HG03139 (cell line): ENCODE data around the gene SLX4.

Experiments used
- ATAC-seq: cut with Tn5 transposase; IDR thresholded peaks from one replicate; pipeline ENCODE4 v1.9.1; 2021; ENCODE audit not compliant: unreplicated experiment

The SLX4 gene

DNA sequence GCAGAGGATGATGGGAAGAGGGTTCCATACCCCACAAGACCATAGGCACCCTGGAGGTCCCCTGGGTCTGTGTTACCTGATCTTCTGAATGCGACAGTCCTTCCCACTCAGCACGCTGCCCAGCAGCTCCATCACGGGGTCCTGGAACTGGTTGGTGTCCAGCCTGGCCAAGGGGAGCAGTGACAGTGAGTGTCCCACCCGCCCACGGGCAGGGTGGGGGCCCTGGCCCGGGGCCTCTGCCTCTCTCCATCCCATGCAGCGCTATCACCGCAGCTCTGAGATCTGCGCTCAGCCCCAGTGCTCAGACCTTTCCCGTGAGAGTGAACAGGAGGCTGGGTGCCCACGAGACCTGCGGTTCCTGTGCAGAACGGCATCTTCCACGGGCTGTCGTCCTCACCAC is 49.8 kb downstream of the SLX4 start:
- ATAC-seq: no peak

DNA sequence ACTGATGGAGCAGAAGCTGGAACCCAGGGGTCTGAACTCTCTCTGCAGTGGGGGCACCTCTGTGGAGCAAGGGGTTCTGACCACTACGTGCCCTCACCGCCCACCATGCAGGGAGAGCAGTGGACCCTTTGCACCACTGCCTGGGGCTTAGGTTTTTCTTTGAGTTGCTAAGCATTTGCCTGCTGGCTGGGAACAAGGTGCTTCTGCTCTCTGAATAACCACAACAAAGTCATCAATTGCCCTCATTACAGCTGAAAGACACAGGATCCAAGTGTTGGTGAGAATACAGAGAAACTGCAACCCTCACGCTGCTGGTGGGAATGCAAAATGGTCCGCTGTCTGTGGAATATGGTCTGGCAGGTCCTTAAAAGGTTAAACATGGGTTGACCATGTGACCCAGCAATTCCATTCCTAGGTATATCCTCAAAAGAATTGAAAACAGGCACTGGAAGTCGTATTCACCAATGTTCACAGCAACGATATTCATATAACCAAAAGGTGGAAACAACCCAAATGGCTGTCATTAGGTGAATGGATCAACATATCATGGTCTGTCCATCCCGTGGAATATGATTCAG is 57.0 kb downstream of the SLX4 start:
- no peak for ATAC-seq

DNA sequence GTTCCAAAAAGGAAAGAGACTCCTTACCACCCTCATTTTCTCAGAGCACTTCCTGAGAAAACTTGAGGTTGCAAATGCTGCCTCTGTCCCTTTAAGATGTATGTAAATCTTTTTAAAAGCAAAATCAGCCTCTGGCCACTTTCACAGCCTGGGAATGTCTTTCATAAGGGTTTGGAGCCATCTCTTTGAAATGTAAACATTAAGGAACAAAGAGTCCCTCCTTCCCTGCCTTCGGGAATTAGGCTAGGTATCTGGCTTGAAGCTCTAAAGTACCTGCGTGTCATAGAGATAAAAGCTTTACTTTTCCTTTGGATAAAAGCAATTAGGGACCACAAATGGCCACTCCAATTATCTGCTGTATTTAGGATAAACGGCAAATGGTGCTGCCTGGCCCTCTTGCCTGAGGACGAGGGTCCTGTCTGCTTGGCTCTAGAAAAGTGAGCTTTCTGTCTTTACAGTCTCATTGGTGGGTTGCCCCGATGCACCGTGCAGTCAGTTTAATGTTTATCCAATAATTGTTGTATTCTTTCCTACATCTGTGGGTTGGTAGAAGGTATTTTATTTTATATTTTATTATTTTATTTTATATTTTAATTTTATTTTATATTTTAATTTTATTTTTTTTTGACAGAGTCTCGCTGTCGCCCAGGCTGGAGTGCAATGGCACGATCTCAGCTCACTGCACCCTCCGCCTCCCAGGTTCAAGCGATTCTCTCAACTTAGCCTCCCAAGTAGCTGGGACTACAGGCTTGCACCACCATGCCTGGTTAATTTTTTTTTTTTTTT is 58.1 kb downstream of the SLX4 start:
- ATAC-seq: no peak

DNA sequence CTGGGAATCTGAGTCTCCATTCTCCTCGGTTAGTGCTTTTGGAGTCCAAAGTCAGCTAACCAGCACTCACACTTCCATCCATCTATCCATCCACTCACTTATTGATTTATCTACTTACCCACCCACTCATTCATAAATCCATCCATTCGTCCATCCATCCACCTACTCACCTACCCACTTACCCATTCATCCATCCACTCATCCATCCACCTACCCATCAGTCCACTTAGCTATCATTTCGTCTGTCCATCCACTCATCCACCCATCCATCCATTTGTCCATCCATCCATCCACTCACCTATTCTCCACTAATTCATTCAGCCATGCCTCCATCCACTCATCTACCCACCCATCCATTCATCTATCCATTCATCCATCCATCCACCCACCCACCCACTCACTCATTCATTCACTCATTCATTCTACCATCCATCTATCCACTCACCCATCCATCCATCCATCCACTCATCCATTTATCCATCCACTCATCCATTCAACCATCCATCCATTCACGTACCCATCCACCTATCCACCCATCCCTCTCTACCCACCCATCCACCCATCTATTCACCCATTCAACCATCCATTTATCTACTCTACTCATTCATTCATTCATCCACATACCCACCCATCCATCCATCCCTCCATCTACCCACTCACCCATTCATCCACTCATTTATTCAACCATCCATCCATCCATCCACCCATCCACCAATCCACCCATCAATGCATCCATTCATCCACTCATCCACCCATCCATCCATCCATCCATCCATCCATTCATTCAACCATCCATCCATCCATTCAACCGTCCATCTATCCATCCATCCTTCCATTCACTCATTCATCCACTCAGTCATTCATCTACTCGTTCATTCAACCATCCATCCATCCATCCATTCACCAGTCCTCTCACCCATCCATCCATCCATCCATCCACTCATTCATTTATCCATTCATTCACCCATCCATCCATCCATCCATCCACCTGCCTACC is 60.3 kb downstream of the SLX4 start:
- ATAC-seq: no peak

DNA sequence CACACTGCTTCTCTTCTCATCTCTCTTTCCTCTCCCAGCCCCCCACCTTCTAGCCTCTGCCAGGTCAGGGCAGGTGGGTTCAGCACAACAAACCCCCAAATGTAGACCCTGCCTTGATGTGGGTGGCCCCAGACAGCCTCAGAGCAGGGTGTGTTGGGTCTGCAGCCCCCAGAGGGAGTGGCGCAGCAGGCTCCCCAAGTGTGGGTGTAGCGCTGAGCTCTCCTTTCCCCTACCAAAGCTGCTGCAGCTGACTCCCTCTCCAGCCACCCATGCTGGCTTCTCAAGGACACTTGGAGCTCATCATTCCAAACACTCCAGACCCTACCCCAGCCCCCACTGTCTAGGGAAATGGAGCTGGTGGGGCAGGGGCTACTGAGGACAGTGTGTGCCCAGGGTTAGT is 61.5 kb downstream of the SLX4 start:
- no peak for ATAC-seq

DNA sequence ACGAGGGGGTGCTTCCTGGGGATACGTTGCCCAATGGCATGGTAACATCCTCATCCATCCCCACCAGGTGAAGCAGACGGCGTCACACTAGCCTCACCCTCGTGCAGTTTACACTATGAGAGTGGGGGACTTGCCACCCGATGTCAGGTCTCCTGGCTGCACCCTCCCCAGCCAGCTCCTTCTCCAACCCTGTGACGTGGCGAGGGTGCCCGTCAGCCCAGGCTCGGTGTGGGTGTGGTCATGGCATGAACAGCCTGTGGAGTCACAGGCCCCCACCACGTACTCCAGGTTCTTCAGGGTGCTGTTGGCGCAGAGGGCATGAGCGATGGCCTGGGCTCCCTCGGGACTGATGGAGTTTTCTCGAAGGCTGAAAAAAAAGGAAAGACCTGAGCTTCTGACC is 62.5 kb downstream of the SLX4 start:
- ATAC-seq: no peak

DNA sequence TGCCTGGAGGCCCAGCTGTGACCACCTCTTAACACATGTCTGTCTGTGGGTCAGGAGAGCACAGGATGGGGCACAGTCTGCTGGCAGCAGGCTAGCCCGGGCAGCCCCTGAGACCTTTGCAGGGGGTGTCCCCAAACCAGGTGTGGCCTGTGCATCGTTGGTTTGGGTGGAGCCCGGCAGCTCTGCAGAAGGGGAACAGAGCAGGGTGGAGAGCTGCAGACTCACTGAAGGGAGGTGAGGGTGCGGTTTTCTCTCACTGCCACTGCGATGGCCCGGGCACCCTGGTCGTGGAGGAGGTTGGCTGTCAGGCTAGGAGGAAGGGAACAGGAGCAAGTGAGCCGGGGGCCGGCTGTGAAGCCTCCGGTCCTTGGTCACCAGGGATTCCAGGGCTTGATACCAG is 63.0 kb downstream of the SLX4 start:
- ATAC-seq: no peak

DNA sequence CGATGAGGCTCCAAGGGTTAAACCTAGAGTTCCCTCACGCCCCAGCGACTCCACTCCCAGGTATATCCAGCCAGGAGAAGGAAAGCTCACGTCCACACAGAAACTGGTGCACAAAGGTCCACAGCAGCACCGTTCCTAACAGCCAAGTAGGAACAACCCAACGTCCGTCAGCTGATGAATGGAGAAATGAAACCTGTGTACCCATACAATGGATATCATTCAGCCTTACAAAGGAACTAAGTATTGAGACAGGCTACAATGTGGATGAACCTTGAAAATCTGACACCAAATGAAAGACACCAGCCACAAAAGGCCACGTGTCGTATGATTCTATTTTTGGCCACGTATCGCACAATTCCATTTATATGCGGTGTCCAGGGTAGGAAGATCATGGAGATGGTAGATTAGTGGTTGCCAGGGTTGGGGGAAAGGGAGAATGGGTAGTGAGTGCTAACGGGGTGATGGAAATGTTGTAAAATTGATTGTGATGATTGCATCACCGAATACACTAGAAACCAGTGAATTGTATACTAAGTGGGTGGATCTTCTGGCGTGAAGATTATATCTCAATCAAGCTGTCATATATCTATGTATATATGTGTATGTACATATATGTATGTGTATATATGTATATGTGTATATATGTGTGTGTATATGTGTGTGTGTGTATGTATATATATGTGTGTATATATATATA is 64.3 kb downstream of the SLX4 start:
- ATAC-seq: no peak

DNA sequence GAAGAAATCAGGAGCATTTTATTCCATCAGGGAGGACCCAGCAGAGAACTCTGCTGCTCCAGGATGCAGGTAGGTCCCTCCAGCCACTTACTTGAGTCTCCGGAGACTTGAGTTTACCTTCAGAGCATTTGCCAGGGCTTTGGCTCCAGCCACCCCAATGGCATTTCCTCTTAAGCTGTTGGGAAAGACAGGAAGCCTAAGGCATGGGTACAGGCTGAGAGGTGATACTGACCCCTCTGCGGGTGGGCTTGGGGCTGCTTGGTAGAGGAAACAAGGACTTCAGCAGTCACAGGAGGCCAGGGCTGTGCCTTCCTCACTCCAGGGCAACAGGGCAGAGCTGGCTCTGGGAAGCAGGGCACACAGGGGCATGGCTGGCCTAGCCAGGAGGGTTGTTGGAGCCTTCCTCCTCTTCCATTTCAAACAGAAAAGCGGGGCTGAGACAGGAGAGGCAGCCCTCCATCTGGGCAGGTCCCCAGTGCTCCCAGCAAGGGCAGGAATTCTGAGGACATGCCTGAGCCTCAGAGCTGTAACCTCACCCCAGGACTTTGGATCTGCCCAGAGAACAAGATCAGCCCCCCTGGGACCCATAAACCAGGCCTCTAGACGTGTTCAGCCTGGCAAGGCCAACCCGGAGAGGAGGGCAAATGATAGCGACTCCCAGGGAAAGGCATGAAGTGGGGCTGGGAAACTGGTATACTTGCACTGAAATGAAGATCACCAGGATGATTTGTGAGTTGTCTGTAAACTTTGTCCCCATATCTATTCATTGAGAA is 68.6 kb downstream of the SLX4 start:
- ATAC-seq: no peak

DNA sequence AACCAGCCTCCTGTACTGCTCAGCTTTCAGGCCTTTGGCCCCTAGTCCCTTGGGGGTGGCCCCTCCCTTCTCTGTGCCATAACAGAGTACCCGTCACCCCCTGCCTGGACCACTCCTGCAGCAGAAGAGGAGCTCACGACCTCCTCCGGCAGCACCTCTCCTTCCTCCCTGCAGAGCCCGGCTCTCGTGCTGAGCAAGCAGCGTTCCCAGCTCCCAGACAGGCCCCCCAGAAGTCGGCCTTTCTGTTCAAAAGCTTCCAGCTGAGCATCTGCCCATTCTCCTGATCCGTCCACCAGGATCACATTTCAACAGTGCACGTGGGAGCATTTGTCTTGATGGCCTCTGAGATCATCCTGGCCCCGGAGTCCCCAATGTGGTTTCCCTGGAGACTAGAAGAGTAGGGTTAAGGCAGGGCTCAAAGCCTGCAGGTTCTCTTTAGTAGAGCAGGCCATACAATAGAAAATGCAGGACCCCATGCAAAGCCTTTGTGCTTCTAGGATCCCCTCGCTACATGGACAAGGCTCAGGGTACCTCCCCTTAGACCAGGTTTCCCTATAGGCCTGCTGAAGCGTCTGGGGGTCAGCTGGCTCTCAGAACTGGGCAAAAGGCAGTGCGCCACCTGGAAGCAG is 69.8 kb downstream of the SLX4 start:
- no peak for ATAC-seq

DNA sequence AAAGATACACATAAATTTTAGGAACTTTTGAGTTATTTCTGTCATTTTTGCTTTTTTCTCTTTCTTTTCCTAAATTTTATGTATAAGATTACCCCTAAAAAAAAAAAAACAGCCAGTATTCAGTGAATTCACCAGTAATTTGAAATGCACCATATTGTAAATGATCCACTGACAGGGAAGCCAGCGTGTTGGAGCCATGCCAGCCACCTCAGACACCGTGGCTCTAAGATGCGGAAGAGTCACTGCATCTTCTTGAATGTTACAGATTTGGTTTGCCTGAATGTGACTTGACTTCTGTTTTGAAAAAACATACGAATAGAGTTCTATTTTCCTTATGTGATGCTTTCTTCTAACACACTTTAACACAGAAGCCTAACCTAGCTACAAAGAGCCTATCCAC is 73.2 kb downstream of the SLX4 start:
- no peak for ATAC-seq

DNA sequence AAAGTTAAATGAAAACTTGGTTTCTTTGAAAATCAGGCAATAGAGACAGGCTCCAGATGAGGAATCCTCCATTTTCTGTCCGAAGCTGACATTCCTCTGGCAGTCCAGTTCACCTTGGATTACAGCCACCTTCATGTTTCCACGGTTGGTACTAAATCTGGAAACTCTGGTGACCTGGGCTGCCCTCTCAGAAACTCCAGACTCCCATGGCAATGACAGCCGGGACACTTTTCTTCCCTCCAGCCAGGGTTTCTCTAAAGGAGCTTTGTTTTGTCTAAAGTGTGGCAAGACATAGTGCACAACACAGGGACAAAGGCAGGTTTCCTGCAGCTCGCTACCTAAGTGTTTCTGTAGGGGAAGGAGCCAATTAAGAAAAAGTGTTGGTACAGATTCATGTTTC is 74.6 kb downstream of the SLX4 start:
- no peak for ATAC-seq

DNA sequence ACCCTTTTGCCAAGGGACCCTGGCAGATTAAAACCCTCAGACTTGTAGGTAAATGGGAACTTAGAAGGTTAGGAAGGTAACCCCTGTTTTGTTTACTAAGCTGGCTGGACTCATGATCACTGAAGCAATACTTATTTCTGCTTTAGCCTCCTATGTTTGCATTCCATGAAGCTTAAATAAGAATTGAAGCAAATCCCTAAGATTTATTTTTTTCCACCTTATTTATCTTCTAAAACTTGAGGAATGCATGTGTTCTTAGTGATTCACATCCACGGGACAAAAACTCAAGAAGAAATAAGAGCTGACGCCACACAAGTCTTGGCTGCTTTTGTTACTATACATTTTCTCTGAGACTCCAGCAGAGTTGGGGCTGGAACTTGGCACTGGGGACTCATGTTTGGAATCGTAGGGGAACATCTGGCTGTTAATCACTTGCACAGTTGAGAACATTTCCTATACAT is 75.1 kb downstream of the SLX4 start:
- ATAC-seq: no peak

DNA sequence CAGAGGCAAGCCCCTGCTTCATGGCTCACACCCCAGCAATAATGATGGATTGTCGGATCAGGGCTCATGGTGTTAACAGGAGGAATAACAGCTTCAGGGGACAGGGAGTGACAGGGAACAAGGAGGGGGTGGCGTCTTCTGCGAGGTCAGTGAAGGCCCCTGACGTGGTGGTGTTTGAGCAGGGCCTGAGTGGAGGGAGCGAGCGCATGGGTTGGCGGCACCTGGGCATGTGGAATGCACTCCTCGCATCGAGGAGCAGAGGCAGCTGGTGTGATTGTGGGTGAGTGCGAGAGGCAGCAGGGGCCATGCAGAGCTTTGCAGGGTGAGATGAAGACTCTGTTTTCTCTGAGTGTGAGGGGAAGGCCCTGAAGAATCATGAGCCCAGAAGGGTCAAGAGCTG is 77.3 kb downstream of the SLX4 start:
- ATAC-seq: no peak

DNA sequence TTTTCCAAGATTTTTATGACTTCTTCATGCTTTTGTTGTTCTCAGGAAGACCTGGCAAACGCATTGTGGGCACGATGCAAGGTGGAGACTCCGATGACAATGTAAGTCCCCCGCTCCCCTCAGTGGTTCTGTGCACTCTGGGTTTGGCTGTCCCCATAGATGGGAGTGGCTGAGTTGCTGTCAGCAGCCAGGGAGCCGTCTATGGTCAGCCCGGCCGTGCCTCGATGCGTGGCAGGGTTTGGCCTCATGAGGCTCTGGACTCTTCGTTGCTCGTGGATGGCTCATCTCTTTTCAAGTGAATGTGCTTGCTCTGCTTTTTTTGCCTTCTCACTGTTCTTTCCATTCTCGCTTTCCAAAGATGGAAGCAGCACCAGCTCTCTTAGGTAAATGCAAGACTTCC is 78.7 kb downstream of the SLX4 start:
- ATAC-seq: no peak
